K562 (cell line): ENCODE results near the gene C9orf50. TPM values are rescaled to one million over a fixed set of nuclear protein-coding genes. Genes with fewer than 3 reads are reported as not detected.

Source experiments
- BRCA1 ChIP-seq, 2 experiments: fragments of 450-650 bp in 1 of 2; sonication (generic) in 1 of 2; formaldehyde crosslinking in 1 of 2; IDR thresholded peaks; 2 replicates each; pipeline versions ENCODE4 v1.5.0 to v1.6.1; 2017 to 2020; ENCODE audit warnings: mild to moderate bottlenecking in 1 of 2, missing genetic modification reagents in 1 of 2
- CGGBP1 ChIP-seq: fragments of 250-450 bp; sonication (Bioruptor Pico); IDR thresholded peaks from 2 replicates; pipeline ENCODE4 v1.9.0; 2021; ENCODE audit warnings: mild to moderate bottlenecking
- CHAMP1 ChIP-seq: fragments of 450-650 bp; IDR thresholded peaks from 2 replicates; pipeline ENCODE4 v1.6.1; 2016; ENCODE audit warnings: mild to moderate bottlenecking
- DDX20 ChIP-seq: fragments of 450-650 bp; IDR thresholded peaks from 2 replicates; pipeline ENCODE4 v1.6.1; 2016; ENCODE audit warnings: missing genetic modification characterization, low read depth, mild to moderate bottlenecking, missing compliant biosample characterization, moderate library complexity
- E2F5 ChIP-seq: sonication (generic); formaldehyde crosslinking; IDR thresholded peaks from 2 replicates; pipeline ENCODE4 v1.8.0; 2022; ENCODE audit warnings: mild to moderate bottlenecking, missing genetic modification reagents
- FOXP1 ChIP-seq: sonication (generic); formaldehyde crosslinking; IDR thresholded peaks from 2 replicates; pipeline ENCODE4 v1.8.0; 2022; ENCODE audit warnings: mild to moderate bottlenecking, missing genetic modification reagents
- HOXB6 ChIP-seq: fragments of 250-450 bp; sonication (Bioruptor Pico); IDR thresholded peaks from 2 replicates; pipeline ENCODE4 v1.5.1; 2022; ENCODE audit warnings: mild to moderate bottlenecking, borderline replicate concordance
- MCM2 ChIP-seq: fragments of 450-650 bp; IDR thresholded peaks from 2 replicates; pipeline ENCODE4 v1.6.1; 2017; ENCODE audit warnings: low read depth, mild to moderate bottlenecking
- MLX ChIP-seq, 2 experiments: fragments of 450-650 bp in 1 of 2; sonication (generic) in 1 of 2; formaldehyde crosslinking; conservative IDR thresholded peaks; 2 replicates each; pipeline versions ENCODE4 v1.4.0 to v1.8.1; 2020 to 2022; ENCODE audit warnings: mild to moderate bottlenecking in 1 of 2, missing genetic modification reagents in 1 of 2
- NR1H2 ChIP-seq: sonication (generic); formaldehyde crosslinking; IDR thresholded peaks from 2 replicates; pipeline ENCODE4 v1.4.0; 2020; ENCODE audit warnings: mild to moderate bottlenecking, missing genetic modification reagents
- POLR3G ChIP-seq: IDR thresholded peaks from 2 replicates; pipeline ENCODE4 v1.6.1; 2011; ENCODE audit not compliant: insufficient read length, insufficient replicate concordance; ENCODE audit errors: extremely low read depth
- PRDM10 ChIP-seq: fragments of 450-650 bp; IDR thresholded peaks from 2 replicates; pipeline ENCODE4 v1.6.1; 2018; ENCODE audit not compliant: partially characterized antibody
- PTRF ChIP-seq: fragments of 450-650 bp; IDR thresholded peaks from 2 replicates; pipeline ENCODE4 v1.6.1; 2016; ENCODE audit warnings: mild to moderate bottlenecking, missing genetic modification characterization, missing compliant biosample characterization
- RB1 ChIP-seq: fragments of 450-650 bp; IDR thresholded peaks from 2 replicates; pipeline ENCODE4 v1.6.1; 2017; ENCODE audit warnings: low read depth, mild to moderate bottlenecking
- SRSF7 ChIP-seq: fragments of 200-400 bp; formaldehyde crosslinking; optimal IDR thresholded peaks from 2 replicates; pipeline ENCODE3; 2017; ENCODE audit warnings: mild to moderate bottlenecking, low read depth, low read length
- TBP ChIP-seq: optimal IDR thresholded peaks from 2 replicates; pipeline ENCODE3; 2011; ENCODE audit warnings: low read depth, low read length, improper control_type of control experiment
- ZC3H11A ChIP-seq: IDR thresholded peaks from 2 replicates; pipeline ENCODE4 v1.6.1; 2012; ENCODE audit warnings: low read depth, low read length, improper control_type of control experiment
- ZNF431 ChIP-seq: sonication (generic); formaldehyde crosslinking; IDR thresholded peaks from 2 replicates; pipeline ENCODE4 v1.8.0; 2022; ENCODE audit warnings: mild to moderate bottlenecking, missing genetic modification reagents
- ZNF699 ChIP-seq: fragments of 250-450 bp; sonication (Bioruptor Pico); IDR thresholded peaks from 2 replicates; pipeline ENCODE4 v1.8.0; 2021; ENCODE audit warnings: mild to moderate bottlenecking, moderate library complexity; ENCODE audit not compliant: insufficient replicate concordance
- polyA plus RNA-seq, 8 experiments: library from polyadenylated mRNA; depleted of rRNA in 4 of 8; stranded (reverse) in 5 of 8; unstranded in 3 of 8; fragments of >200 nt; fragmentation: Nextera tagmentation in 2 of 8; fragmentation: Illumina TruSeq in 1 of 8; extraction: Ambion mirVana in 2 of 8; extraction: Trizol in 1 of 8; gene quantifications; 2 replicates each; pipeline versions ENCODE4 v1.2.1 to v1.2.3, GENCODE V29; 2011 to 2014; ENCODE audit warnings: inconsistent platforms in 1 of 8, missing spikeins in 1 of 8
- total RNA-seq, 7 experiments: library from RNA; depleted of rRNA in 6 of 7; stranded (reverse); fragments of >200 nt in 6 of 7; fragmentation: Illumina TruSeq in 2 of 7; extraction: Trizol in 2 of 7; gene quantifications; 2 replicates each; pipeline versions ENCODE4 v1.2.1 to v1.2.3, GENCODE V29; 2011 to 2021; ENCODE audit warnings: low replicate concordance in 1 of 7

C9orf50 gene
- total and polyA plus RNA-seq, 9 of the 15 experiments (the other 6 are each of a cell fraction or from before 2014, with no cell fraction given), result not detected

- TF ChIP-seq ZC3H11A, result no peak
- TF ChIP-seq PTRF (tag), result no peak
- TF ChIP-seq HOXB6 (CRISPR knock-in tag), result no peak
- no peak for TF ChIP-seq TBP
- TF ChIP-seq NR1H2 (CRISPR knock-in tag), result no peak
- TF ChIP-seq E2F5 (CRISPR knock-in tag), result no peak
- TF ChIP-seq RB1, result peak; percentile 65; the same call in 1 of the 2 replicates
- TF ChIP-seq PRDM10, result peak; percentile 56
- no peak for TF ChIP-seq FOXP1 (CRISPR knock-in tag)
- TF ChIP-seq MLX (CRISPR knock-in tag; conservative IDR thresholded peaks at IDR 0.05), result no peak
- TF ChIP-seq ZNF431 (CRISPR knock-in tag), result no peak
- no peak for TF ChIP-seq CGGBP1
- TF ChIP-seq POLR3G, result no peak
- 0 out of 2 replicates have a peak, but pooled peaks have one; percentile 37 for TF ChIP-seq DDX20
- no peak for TF ChIP-seq SRSF7
- TF ChIP-seq CHAMP1, result no peak
- TF ChIP-seq BRCA1 (IDR thresholded peaks at IDR 0.05), result no peak
- TF ChIP-seq BRCA1 (CRISPR knock-in tag; IDR thresholded peaks at IDR 0.05), result no peak
- no peak for TF ChIP-seq ZNF699 (CRISPR knock-in tag)
- no peak for TF ChIP-seq MCM2
These were observed 50.2 kb downstream of the C9orf50 start (continued) for GRCh38 chr9:129570450-129571297.
